Right kidney (tissue), 1 donor: Measurements from ENCODE around the gene NLGN2.

Source experiments
- DNase-seq: peaks from one replicate; pipeline ENCODE4 v3.0.0-alpha.2; 2016

Gene NLGN2

GRCh38 chr17:7413346-7413985 is 5.8 kb downstream of the NLGN2 start:
- no peak for DNase-seq

- DNase-seq = no peak
Measured at GRCh38 chr17:7414837-7415236, 7.2 kb downstream of the NLGN2 start.

GRCh38 chr17:7415784-7416183 is 8.1 kb downstream of the NLGN2 start:
- DNase-seq = no peak

GRCh38 chr17:7416323-7416722 is 8.7 kb downstream of the NLGN2 start:
- DNase-seq = no peak

- no peak for DNase-seq
Measured at GRCh38 chr17:7417056-7417655, 9.5 kb downstream of the NLGN2 start.

- no peak for DNase-seq
Measured at GRCh38 chr17:7418472-7419152, 11.0 kb downstream of the NLGN2 start.

GRCh38 chr17:7419819-7420610 is 12.4 kb downstream of the NLGN2 start, which contains the start of gene SPEM1:
TSS of gene SPEM1 (plus strand) at chr17:7420324. CDS start at chr17:7420385, 61 bp downstream.
- no peak for DNase-seq

- DNase-seq = no peak
Measured at GRCh38 chr17:7421186-7421585, 13.5 kb downstream of the NLGN2 start.

GRCh38 chr17:7423679-7424078 is 16.0 kb downstream of the NLGN2 start:
- DNase-seq = no peak

- no peak for DNase-seq
Measured at GRCh38 chr17:7425316-7425715, 17.7 kb downstream of the NLGN2 start, which contains the start of gene SPEM2. TSS of gene SPEM2 (plus strand) at chr17:7425616. CDS start at chr17:7425689, 73 bp downstream.

GRCh38 chr17:7425756-7426155 is 18.1 kb downstream of the NLGN2 start:
- DNase-seq = no peak

GRCh38 chr17:7426203-7426863 is 18.7 kb downstream of the NLGN2 start:
- DNase-seq = no peak

- no peak for DNase-seq
Measured at GRCh38 chr17:7426896-7427489, 19.3 kb downstream of the NLGN2 start.

- no peak for DNase-seq
Measured at GRCh38 chr17:7427549-7427948, 19.9 kb downstream of the NLGN2 start.

- no peak for DNase-seq
Measured at GRCh38 chr17:7428557-7428956, 20.9 kb downstream of the NLGN2 start, which contains the start of gene SPEM3. TSS of gene SPEM3 (plus strand) at chr17:7428857. CDS start at chr17:7428903, 46 bp downstream.

- DNase-seq = no peak
Measured at GRCh38 chr17:7429722-7430121, 22.1 kb downstream of the NLGN2 start.

GRCh38 chr17:7431231-7431630 is 23.6 kb downstream of the NLGN2 start:
- no peak for DNase-seq

GRCh38 chr17:7432296-7432695 is 24.7 kb downstream of the NLGN2 start:
- no peak for DNase-seq

GRCh38 chr17:7435676-7436555 is 28.3 kb downstream of the NLGN2 start:
- peak; percentile 78 for DNase-seq

GRCh38 chr17:7436556-7437368 is 29.1 kb downstream of the NLGN2 start:
- peak; percentile 87 for DNase-seq
